Measurements from ENCODE around the gene HAUS3.
A peak's percentile ranks its signal among the peaks of the same experiment; 100 is the strongest.
"Not testable (repeated sequence)": the region's sequence is repeated elsewhere in the genome, so short reads cannot be mapped to it uniquely, and the experiment has no call there.

HAUS3 gene

GRCh38 chr4:2251073-2251794 is 9.3 kb upstream of the HAUS3 start:
- DNase-seq (ENCODE audit: low spot score): no peak

DNA sequence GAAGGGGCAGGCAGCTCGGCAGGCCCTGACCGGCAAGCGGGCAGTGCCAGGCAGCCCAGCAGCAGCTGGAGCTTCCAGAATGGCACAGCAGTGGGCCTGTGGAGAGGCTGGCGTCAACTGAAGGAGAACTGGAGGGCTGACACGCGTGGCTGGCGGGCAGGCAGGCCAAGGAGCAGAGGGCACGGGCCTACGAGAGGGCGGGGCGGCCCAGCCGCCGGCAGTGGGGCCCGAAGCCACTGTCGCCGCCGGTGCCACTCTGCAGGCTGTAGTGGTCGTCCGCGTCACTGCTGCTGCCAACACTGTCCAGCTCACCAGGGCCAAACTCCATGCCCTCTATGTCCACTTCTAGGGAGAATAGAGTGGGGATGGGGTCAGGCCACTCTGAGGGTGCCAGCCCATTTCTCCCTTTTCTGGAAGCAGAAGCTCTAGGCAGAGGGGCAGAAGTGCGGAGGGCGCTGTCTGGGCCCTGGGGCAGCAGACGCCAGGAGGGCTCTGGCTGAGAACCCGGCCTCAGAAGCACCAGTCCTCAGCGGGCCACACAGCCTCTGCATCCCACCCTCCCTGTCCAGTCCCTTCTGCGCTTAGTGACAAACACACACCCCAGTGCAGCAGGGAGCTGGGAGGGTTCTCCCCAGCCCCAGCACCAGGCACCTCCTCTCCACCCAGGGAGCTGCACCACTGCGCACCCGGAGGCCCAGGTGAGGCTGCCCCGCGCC is 8.6 kb upstream of the HAUS3 start:
- DNase-seq (ENCODE audit: low spot score): no peak

DNA sequence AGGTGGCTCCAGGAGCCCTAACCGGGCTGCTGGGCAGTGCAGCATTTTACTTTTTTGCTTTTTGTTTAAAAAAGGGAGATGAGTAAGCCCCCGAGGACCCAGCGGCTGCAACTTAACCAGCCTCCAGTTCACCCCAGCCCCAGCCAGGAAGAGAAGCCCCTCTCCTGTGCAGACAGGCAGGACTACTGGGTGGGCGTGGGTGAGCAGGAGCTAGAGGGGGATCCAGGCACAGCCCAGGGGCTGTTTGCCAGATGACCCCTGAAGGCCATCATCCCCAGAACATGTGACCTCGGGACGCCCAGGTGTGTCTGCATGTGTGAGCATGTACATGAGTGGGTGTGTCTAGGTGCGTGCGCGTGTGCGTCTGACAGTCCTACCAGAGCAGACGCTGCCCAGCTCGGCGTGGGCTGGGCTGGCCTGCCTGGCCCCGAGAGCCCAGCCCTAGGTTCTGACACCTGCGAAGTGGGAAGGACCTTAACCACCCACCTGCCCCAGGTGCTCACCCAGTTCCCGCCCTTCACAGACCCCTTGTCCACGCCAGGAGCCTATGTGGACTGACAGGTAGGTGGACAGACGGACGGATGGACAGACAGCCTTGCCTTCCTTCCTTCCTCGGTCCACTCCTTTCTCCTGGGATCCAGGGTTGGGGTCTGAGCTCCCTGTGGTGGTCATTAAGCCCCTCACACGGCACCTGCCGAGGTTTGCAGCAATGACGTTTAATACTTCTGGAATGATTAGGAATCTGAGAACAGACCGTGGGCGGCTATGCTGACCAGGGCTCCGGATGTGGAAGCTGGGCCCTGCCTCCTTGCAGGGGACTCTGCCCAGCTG is 7.8 kb upstream of the HAUS3 start:
- DNase-seq (ENCODE audit: low spot score): no peak

DNA sequence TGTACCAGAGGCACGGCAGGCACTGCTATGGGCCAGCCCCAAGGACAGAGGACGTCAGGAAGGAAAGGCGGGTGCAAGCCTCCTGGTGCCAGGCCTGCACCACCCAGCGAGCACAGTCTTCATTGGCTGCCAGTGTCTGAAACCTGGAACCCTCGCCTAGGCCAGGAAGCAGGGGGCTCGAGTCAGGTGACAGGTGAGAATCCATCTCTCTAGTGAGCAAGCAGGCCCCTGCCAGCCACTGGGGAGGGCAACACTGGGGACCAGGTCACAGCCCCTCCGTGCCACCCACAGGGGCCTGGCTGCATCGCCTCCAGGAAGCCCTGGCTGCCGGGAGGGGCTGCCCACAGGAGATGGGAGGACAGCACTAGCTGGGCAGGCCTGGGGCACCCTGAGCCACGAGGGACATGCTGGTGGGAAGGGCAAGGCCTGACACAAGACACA is 6.9 kb upstream of the HAUS3 start:
- DNase-seq (ENCODE audit: low spot score): no peak

GRCh38 chr4:2248044-2248780 is 6.3 kb upstream of the HAUS3 start:
- no peak for DNase-seq (ENCODE audit: low spot score)

DNA sequence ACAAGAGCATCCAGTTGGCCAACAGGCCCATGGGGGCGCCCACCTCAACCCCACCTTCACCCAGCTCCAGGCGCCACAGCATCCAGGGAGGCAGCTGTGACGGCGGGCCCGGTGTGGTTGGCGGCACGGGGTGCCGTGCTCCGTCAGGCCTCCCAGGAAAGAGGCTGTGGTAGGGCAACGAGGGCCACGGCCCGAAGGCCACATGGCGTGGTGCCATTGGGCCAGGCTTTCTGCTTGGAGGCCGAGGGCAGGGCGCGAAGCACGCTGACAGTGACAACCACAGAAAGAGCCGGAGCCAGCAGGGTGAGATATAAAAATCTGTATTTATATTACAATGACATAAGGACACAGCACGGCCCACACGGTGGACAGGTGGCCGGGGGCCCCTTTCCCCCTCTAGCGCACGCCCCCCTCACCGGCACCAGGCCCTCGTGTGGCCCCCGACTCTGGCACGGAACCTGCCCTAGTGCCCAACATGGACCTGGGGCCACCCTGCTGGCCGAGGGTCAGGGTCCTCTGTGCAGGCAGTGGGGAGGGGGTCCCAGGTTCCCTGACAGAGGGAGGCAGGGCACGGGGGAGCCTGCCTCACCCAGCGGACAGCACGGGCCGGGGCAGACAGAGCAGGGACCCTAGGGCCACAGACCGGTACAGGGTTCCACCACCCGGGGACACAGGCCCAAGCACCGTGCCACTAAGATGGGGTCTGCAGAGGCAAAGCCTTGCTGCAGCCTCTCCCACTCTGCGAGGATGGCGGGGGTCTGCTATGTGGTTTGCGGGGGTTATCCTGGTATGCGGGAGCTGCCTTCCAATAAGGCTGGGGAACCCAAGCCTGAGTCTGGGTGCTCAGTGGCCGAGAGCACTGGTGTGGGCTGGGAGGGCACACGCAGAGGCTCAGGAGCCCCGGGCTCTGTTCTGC is 5.5 kb upstream of the HAUS3 start:
- no peak for DNase-seq (ENCODE audit: low spot score)

DNA sequence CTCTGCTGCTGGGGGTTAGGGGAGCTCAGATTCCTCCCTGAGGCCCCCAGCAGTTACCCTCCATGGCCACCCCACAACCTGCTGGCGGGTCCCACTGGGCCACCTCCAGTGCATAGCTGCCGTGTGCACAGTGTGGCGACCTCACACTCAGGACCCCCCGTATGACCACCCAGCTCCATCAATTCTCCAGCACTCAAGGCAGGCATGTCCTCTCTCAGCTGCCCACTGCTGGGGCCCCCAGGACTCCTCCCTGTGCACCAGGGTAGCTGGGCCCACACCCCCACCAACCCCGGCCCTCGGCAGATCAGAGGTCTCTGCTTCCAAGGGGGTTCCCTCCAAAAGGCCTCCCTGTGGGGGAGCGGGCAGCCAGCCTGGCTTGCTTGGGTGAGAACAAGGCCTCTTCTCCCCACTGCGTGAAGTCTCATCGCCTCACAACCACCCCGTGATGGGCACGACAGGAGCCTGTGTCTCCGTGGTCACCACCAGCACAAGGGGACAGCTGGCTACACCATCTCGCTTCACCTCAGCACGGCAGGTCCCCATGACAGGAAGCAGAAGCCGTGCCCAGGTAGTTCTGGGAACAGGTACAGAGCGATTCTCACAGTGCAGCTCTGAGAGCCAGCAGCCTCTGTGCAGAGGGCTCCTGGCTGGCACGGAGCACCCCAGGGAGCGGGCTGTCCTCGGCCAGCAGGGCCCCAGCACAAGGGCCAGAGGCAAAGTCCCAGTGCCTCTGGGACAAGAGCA is 4.6 kb upstream of the HAUS3 start:
- no peak for DNase-seq (ENCODE audit: low spot score)

GRCh38 chr4:2245787-2246275 is 3.9 kb upstream of the HAUS3 start:
- DNase-seq (ENCODE audit: low spot score): no peak

- DNase-seq (ENCODE audit: low spot score): no peak
These were observed 3.3 kb upstream of the HAUS3 start for GRCh38 chr4:2245057-2245786.

DNA sequence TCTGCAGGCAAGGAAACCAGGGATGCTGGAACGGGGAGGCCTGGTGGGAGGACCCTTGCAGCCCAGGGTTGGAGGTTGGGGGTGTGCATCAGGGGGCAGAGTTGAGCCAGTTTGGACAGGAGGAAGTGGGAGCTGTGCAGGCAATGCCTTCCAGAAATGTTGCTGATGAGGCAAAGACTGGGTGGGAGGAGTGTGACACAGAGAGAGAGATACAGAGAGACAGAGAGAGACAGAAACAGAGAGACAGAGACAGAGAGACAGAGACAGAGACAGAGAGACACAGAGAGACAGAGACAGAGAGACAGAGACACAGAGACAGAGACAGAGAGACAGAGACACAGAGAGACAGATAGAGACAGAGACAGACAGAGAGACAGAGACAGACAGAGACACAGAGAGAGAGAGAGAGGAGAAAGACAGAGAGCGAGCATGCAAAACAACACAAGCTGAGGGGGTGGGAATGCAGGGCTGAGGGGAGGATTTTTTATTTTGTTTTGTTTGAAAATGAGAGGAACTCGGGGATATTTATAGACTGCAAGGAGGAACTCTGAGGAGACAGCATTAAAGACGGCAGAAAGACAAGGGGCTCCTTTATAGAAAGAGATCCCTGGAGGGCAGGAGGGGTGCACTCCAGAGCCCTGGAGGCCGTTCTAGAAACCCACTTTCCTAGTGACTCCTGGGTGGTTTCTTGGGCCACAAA is 1.9 kb upstream of the HAUS3 start:
- peak; percentile 62 for DNase-seq (ENCODE audit: low spot score)

DNA sequence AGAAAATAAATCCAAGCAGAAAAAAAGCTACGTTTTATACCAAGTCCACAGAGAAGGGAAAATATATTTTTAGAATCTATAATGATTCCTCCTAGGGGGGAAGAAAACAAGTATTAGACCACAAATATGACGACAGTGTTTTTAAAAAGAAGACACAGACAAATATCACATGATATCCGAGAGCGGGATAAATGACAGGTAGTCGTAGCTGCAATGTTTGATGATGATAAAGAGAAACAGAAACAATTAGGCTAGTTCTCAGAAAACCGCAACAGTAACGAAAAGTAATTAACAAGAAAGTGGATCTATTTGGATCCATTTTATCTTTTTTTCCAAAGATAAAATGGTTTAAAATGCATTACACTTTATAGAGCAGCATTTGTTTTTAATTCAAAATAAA is 918 bp downstream of the HAUS3 start:
- DNase-seq (ENCODE audit: low spot score): no peak

DNA sequence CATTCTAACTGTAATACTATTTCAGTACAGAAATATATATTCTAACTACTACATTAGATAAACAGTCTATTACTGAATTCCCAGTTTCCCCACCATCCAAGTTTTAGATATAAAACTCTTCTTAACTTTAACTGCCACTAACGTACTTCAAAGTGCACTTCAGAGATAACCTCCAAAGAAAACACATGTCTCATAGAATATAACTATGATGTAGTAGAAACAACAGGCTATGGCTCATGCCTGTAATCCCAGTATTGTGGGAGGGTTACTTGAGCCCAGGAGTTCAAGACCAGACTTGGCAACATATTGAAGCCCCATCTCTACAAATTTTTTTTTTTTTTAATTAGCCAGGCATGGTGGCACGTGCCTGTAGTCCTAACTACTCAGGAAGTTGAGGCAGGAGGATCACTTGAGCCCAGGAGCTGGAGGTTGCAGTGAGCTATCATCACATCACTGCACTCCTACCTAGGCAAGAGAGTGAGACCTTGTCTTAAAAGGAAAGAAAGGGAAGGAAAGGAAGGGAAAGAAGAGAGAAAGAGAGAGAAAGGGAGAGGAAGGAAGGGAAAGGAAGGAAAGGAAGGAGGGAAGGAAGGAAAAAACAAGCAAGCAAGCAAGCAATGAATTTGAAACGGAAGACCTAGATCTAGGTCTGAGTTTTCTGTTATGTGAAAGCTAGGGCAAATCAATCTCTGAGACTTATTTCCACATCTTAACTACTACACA is 4.8 kb downstream of the HAUS3 start:
- DNase-seq (ENCODE audit: low spot score): no peak

GRCh38 chr4:2231082-2231481 is 10.8 kb downstream of the HAUS3 start:
- DNase-seq (ENCODE audit: low spot score): no peak

DNA sequence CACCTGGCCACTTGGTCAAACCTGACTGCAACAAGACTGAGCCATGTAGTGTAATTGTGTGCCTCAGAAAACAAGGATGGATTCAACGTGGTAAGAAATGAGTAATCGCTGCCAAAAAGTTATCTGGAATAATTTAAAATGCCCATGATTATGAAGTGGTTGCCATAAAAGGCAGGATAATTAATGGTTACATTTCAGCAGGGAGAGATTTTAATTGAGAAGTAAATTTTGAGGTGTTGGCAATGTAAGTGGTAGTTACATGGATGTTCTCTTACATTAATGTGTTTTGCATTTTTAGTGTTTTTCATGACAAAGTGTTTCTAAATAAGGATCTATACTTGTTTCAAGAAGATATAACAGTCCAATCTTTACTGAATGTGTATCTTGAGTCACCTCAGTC is 15.7 kb downstream of the HAUS3 start:
- no peak for DNase-seq (ENCODE audit: low spot score)

- no peak for DNase-seq (ENCODE audit: low spot score)
These were observed 19.1 kb downstream of the HAUS3 start for GRCh38 chr4:2222838-2223237.

GRCh38 chr4:2221378-2221777 is 20.5 kb downstream of the HAUS3 start:
- not testable (repeated sequence) for DNase-seq (ENCODE audit: low spot score)

DNA sequence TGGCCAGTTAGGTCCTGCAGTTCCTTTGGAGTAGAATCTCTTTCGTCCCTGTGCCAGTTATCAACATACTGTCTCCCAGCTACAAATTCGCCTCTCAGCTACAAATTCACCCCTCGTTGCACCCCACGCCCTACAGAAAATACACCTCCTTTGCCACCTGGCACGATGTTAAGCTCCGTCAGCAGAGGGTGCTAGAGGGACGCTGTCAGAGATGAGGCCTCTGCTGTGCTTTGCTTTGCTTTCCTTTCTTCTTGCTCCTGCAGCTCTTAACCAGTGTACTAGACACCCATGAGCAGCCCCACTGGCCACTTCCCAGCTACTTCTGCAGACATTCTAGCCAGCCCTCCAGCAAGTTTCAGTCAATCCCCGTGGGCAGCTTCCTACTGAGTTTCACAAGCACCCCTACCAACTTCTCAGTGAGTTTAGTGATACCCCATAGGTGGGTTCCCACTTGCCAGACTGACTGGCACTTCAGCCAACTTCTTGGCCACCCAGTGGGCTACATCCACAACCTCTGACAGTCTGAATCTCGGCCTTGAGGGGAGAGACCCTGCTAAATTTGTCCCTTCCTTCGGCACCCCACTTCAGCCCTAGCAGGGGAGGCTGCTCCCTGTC is 21.8 kb downstream of the HAUS3 start:
- peak; percentile 88 for DNase-seq (ENCODE audit: low spot score)

Data from NAMALWA (cell line).